HCT116 (cell line): ENCODE data around the gene GPANK1. TPM values are rescaled to one million over a fixed set of nuclear protein-coding genes. Genes with fewer than 3 reads are reported as not detected.

ENCODE experiments used
- ATAC-seq: fragments of 200-7000 bp; cut with Tn5 transposase; 2 replicates; pipeline ENCODE4 v1.9.1; 2020; ENCODE audit warnings: mild to moderate bottlenecking, moderate library complexity
- BruUV-seq: library from RNA; stranded (reverse); fragments of 400-500 nt; replicated peaks from 2 replicates; lab custom pipeline; 2021; lab: Mats Ljungman, UMichigan
- CTCF ChIA-PET: fragments of 300-600 bp; sonication (Branson Sonifier 250); formaldehyde crosslinking; loops from one replicate; lab custom pipeline; 2021; ENCODE audit warnings: antibody characterized with exemption; lab: Charles Lee
- POLR2A ChIA-PET: fragments of 300-600, 350-600 bp; sonication (Branson Sonifier 250); formaldehyde crosslinking; loops from one replicate; lab custom pipeline; 2021; ENCODE audit warnings: antibody characterized with exemption; lab: Charles Lee
- RAD21 ChIA-PET, 2 experiments: fragments of 300-600 bp; sonication (Branson Sonifier 250); formaldehyde crosslinking; loops; one replicate each; lab custom pipeline; 2023; ENCODE audit warnings: low total read pairs in 2 of 2; ENCODE audit not compliant: uncharacterized antibody in 2 of 2, unreplicated experiment in 2 of 2, low non-redundant PET in 1 of 2; lab: Charles Lee
- DNase-seq: peaks from one replicate; pipeline ENCODE4 v3.0.0-alpha.2; 2010; ENCODE audit warnings: low read depth, low spot score
- H2AFZ ChIP-seq: fragments of 200-600 bp; shearing (Covaris generic), sonication (generic); 2 replicates; pipeline ENCODE4 v1.6.1; 2017; ENCODE audit warnings: low read depth, mixed run types, mixed read lengths, antibody characterized with exemption, low read length; ENCODE audit not compliant: poor library complexity, severe bottlenecking
- H3K27ac ChIP-seq: 2 replicates; pipeline ENCODE4 v1.5.1; 2012; ENCODE audit warnings: low read depth, low read length
- H3K27me3 ChIP-seq: fragments of 200-600 bp; sonication (generic); 2 replicates; pipeline ENCODE4 v1.6.1; 2016; ENCODE audit warnings: mixed run types, low read length, mixed read lengths; ENCODE audit not compliant: insufficient read depth
- H3K36me3 ChIP-seq, 2 experiments: fragments of 200-500 bp in 1 of 2; fragments of 200-600 bp in 1 of 2; sonication (Bioruptor generic) in 1 of 2; sonication (generic) in 1 of 2; 2 replicates each; pipeline versions ENCODE4 v1.5.1 to v1.6.1; 2014 to 2016; ENCODE audit warnings: low read length in 2 of 2, inconsistent platforms in 1 of 2, mixed read lengths in 1 of 2, mixed run types in 1 of 2; ENCODE audit not compliant: insufficient read depth in 2 of 2, control insufficient read depth in 1 of 2
- H3K4me1 ChIP-seq, 2 experiments: fragments of 200-600 bp in 1 of 2; sonication (generic) in 1 of 2; 2 replicates each; pipeline versions ENCODE4 v1.5.1 to v1.6.1; 2012 to 2017; ENCODE audit warnings: low read length in 2 of 2, inconsistent platforms in 1 of 2, mild to moderate bottlenecking in 1 of 2, mixed read lengths in 1 of 2, mixed run types in 1 of 2, moderate library complexity in 1 of 2; ENCODE audit not compliant: insufficient read depth in 2 of 2, control insufficient read depth in 1 of 2
- H3K4me2 ChIP-seq: fragments of 200-600 bp; sonication (generic); 2 replicates; pipeline ENCODE4 v1.6.1; 2017; ENCODE audit warnings: mixed run types, low read length, mixed read lengths
- H3K4me3 ChIP-seq, 2 experiments: fragments of 200-600 bp in 1 of 2; sonication (generic) in 1 of 2; replicated peaks in 1 of 2; 2 replicates each; pipeline ENCODE4 v1.5.1; 2011 to 2016; ENCODE audit warnings: low read length in 2 of 2, control low read depth in 1 of 2, low read depth in 1 of 2, mild to moderate bottlenecking in 1 of 2, mixed read lengths in 1 of 2, mixed run types in 1 of 2
- H3K79me2 ChIP-seq: fragments of 200-600 bp; sonication (generic); 2 replicates; pipeline ENCODE4 v1.6.1; 2017; ENCODE audit warnings: mild to moderate bottlenecking, mixed run types, low read length, moderate library complexity, mixed read lengths; ENCODE audit not compliant: insufficient read depth
- H3K9ac ChIP-seq: fragments of 200-600 bp; sonication (generic); 2 replicates; pipeline ENCODE4 v1.6.1; 2016; ENCODE audit warnings: low read length, mixed read lengths
- H3K9me2 ChIP-seq: fragments of 200-600 bp; sonication (generic), shearing (Covaris generic); 2 replicates; pipeline ENCODE4 v1.6.1; 2017; ENCODE audit warnings: mixed run types, mild to moderate bottlenecking, moderate library complexity; ENCODE audit not compliant: insufficient read depth
- H3K9me3 ChIP-seq, 2 experiments: fragments of 200-500 bp in 1 of 2; fragments of 200-600 bp in 1 of 2; sonication (Bioruptor generic) in 1 of 2; sonication (generic) in 1 of 2; 2 replicates each; pipeline ENCODE4 v1.6.1; 2014 to 2017; ENCODE audit warnings: low read length in 2 of 2, mixed read lengths in 2 of 2, inconsistent platforms in 1 of 2, low read depth in 1 of 2, mild to moderate bottlenecking in 1 of 2, mixed run types in 1 of 2, moderate library complexity in 1 of 2; ENCODE audit not compliant: control insufficient read depth in 1 of 2, insufficient read depth in 1 of 2
- H4K20me1 ChIP-seq: fragments of 200-600 bp; sonication (generic), shearing (Covaris generic); 2 replicates; pipeline ENCODE4 v1.6.1; 2017; ENCODE audit warnings: mixed run types, mild to moderate bottlenecking, moderate library complexity; ENCODE audit not compliant: insufficient read depth
- CBX3 ChIP-seq: IDR thresholded peaks from 2 replicates; pipeline ENCODE4 v1.6.1; 2012; ENCODE audit warnings: low read depth
- CEBPB ChIP-seq: IDR thresholded peaks from 2 replicates; pipeline ENCODE4 v1.6.1; 2012; ENCODE audit warnings: low read depth
- EGR1 ChIP-seq: IDR thresholded peaks from 2 replicates; pipeline ENCODE4 v1.6.1; 2012; ENCODE audit warnings: low read depth
- ELF1 ChIP-seq: IDR thresholded peaks from 2 replicates; pipeline ENCODE4 v1.6.1; 2012; ENCODE audit warnings: low read depth, borderline replicate concordance
- EZH2 ChIP-seq: fragments of 200-600 bp; sonication (generic); IDR thresholded peaks from 2 replicates; pipeline ENCODE4 v1.6.1; 2017; ENCODE audit warnings: antibody characterized with exemption, mixed run types
- FOSL1 ChIP-seq: IDR thresholded peaks from 2 replicates; pipeline ENCODE4 v1.6.1; 2012; ENCODE audit warnings: low read depth
- POLR2AphosphoS5 ChIP-seq: IDR thresholded peaks from 2 replicates; pipeline ENCODE4 v1.6.1; 2011; ENCODE audit warnings: mild to moderate bottlenecking, low read depth, low read length, moderate library complexity
- RAD21 ChIP-seq: IDR thresholded peaks from 2 replicates; pipeline ENCODE4 v1.6.1; 2012; ENCODE audit warnings: low read depth, mild to moderate bottlenecking
- SIN3A ChIP-seq: IDR thresholded peaks from 2 replicates; pipeline ENCODE4 v1.6.1; 2012; ENCODE audit warnings: low read depth
- ZFX ChIP-seq: fragments of 450-650 bp; IDR thresholded peaks from 2 replicates; pipeline ENCODE4 v1.6.1; 2017
- intact Hi-C: fragments of 100-400 bp; cut with micrococcal nuclease; formaldehyde crosslinking; loops from 2 replicates; pipeline ENCODE4 v1.10.0; 2022
- total RNA-seq: library from RNA; stranded (reverse); gene quantifications from one replicate; pipeline ENCODE4 v1.2.1, GENCODE V29; 2021; ENCODE audit not compliant: unreplicated experiment
- TF ChIP-seq, protein P1 (sequence below): IDR thresholded peaks from 2 replicates; pipeline ENCODE4 v1.6.1; 2011; ENCODE audit warnings: mild to moderate bottlenecking, low read length, moderate library complexity; ENCODE audit not compliant: insufficient replicate concordance; ENCODE audit errors: extremely low read depth
- TF ChIP-seq, protein P2 (sequence below), 3 experiments: fragments of 200-600 bp in 1 of 3; sonication (generic) in 1 of 3; IDR thresholded peaks in 2 of 3; conservative IDR thresholded peaks in 1 of 3; 2 replicates each; pipeline ENCODE4 v1.5.1; 2012 to 2017; ENCODE audit warnings: low read depth in 2 of 3, low read length in 2 of 3, antibody characterized with exemption in 1 of 3, borderline replicate concordance in 1 of 3, control low read depth in 1 of 3, mild to moderate bottlenecking in 1 of 3, mixed read lengths in 1 of 3, mixed run types in 1 of 3, moderate library complexity in 1 of 3; ENCODE audit not compliant: insufficient read depth in 1 of 3
- TF ChIP-seq, protein P3 (sequence below): IDR thresholded peaks from 2 replicates; pipeline ENCODE4 v1.6.1; 2012; ENCODE audit warnings: low read depth

GPANK1 gene
- total RNA-seq, 1 experiment from 2014 or later = 14.8 TPM

GRCh38 chr6:31697555-31697954, 32.8 kb upstream of the GPANK1 start:
- no peak overlapping the region for H3K4me2 ChIP-seq
- DNase-seq = no peak
- no peaks in the 10 kb centered on the region for H3K9me3 ChIP-seq
- TF ChIP-seq CEBPB (no peak), ZFX (no peak)
- H3K9me2 ChIP-seq = no peaks in the 10 kb centered on the region
- peaks cover 0 to 14% of the 10 kb centered on the region in 2 experiments; a peak in 2 of 4 replicates for H3K36me3 ChIP-seq
- H3K79me2 ChIP-seq = peaks cover 11% of the 10 kb centered on the region
- H3K27me3 ChIP-seq = no peaks in the 10 kb centered on the region
- no peak overlapping the region for H3K4me3 ChIP-seq
- no peak overlapping the region for H3K27ac ChIP-seq
- ATAC-seq = no peak
- H3K9ac ChIP-seq = no peak overlapping the region
- intact Hi-C loops = no loop called here
- ChIA-PET RAD21 (no interaction called here), CTCF (no interaction called here), POLR2A (no interaction called here)
- no peak overlapping the region for H2AFZ ChIP-seq
- no TSS peak for BruUV-seq
- no peaks in the 10 kb centered on the region for H4K20me1 ChIP-seq
- H3K4me1 ChIP-seq = peaks cover 4 to 8% of the 10 kb centered on the region in 2 experiments; a peak in 2 of 4 replicates

DNA sequence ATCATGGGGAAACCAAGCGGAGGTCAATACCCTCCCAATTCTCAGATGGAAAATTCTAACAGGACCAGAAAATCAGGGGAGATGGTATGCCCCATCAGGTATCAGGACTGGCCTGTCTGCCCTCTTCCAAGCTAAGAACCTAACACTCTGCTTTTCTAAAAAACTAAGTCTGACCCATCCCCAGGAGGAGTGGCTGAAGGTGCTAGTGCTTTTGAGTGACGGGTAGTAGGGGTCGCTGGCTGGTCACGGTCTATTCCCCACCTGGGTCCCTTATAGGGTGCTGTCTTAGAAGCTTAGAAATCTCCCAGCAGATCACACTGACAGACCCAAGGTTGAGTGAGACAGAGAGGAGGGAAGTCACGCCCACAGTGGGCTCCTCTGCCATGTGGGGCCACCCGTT, 28.7 kb upstream of the GPANK1 start:
- Histone ChIP-seq H3K9ac (no peak overlapping the region), H3K27me3 (no peaks in the 10 kb centered on the region), H3K9me3 (no peaks in the 10 kb centered on the region), H4K20me1 (no peaks in the 10 kb centered on the region), H3K4me1 (peaks cover 11 to 16% of the 10 kb centered on the region in 2 experiments), H2AFZ (no peak overlapping the region), H3K36me3 (peaks cover 16 to 17% of the 10 kb centered on the region in 2 experiments; a peak in 3 of 4 replicates), H3K4me2 (no peak overlapping the region), H3K4me3 (no peak overlapping the region), H3K27ac (no peak overlapping the region), H3K79me2 (no peaks in the 10 kb centered on the region), H3K9me2 (no peaks in the 10 kb centered on the region)
- ChIA-PET POLR2A (no interaction called here), RAD21 (no interaction called here), CTCF (interaction anchor here (0.7 kb wide), 1 partner anchor 76 kb away, joined by 3 read pairs; no protein-coding TSS in a partner anchor)
- intact Hi-C loops = no loop called here
- ATAC-seq = no peak
- BruUV-seq = no TSS peak
- no peak for DNase-seq
- no peak for TF ChIP-seq FOSL1
- no peak for TF ChIP-seq CBX3
- no peak for TF ChIP-seq POLR2AphosphoS5
- no peak for TF ChIP-seq EZH2
- no peak for TF ChIP-seq EGR1
- no peak for TF ChIP-seq ELF1
- TF ChIP-seq, protein P1, sequence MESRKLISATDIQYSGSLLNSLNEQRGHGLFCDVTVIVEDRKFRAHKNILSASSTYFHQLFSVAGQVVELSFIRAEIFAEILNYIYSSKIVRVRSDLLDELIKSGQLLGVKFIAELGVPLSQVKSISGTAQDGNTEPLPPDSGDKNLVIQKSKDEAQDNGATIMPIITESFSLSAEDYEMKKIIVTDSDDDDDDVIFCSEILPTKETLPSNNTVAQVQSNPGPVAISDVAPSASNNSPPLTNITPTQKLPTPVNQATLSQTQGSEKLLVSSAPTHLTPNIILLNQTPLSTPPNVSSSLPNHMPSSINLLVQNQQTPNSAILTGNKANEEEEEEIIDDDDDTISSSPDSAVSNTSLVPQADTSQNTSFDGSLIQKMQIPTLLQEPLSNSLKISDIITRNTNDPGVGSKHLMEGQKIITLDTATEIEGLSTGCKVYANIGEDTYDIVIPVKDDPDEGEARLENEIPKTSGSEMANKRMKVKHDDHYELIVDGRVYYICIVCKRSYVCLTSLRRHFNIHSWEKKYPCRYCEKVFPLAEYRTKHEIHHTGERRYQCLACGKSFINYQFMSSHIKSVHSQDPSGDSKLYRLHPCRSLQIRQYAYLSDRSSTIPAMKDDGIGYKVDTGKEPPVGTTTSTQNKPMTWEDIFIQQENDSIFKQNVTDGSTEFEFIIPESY = no peak
- TF ChIP-seq, protein P2, sequence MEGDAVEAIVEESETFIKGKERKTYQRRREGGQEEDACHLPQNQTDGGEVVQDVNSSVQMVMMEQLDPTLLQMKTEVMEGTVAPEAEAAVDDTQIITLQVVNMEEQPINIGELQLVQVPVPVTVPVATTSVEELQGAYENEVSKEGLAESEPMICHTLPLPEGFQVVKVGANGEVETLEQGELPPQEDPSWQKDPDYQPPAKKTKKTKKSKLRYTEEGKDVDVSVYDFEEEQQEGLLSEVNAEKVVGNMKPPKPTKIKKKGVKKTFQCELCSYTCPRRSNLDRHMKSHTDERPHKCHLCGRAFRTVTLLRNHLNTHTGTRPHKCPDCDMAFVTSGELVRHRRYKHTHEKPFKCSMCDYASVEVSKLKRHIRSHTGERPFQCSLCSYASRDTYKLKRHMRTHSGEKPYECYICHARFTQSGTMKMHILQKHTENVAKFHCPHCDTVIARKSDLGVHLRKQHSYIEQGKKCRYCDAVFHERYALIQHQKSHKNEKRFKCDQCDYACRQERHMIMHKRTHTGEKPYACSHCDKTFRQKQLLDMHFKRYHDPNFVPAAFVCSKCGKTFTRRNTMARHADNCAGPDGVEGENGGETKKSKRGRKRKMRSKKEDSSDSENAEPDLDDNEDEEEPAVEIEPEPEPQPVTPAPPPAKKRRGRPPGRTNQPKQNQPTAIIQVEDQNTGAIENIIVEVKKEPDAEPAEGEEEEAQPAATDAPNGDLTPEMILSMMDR (IDR thresholded peaks at IDR 0.05 in 2 of 3, conservative IDR thresholded peaks at IDR 0.05 in 1 of 3; ENCODE audit: borderline replicate concordance in 1 of 3, insufficient read depth in 1 of 3, low read depth in 2 of 3, low read length in 2 of 3) = no peak
- no peak for TF ChIP-seq SIN3A
- TF ChIP-seq CEBPB = no peak
- TF ChIP-seq RAD21 = no peak
- TF ChIP-seq, protein P3, sequence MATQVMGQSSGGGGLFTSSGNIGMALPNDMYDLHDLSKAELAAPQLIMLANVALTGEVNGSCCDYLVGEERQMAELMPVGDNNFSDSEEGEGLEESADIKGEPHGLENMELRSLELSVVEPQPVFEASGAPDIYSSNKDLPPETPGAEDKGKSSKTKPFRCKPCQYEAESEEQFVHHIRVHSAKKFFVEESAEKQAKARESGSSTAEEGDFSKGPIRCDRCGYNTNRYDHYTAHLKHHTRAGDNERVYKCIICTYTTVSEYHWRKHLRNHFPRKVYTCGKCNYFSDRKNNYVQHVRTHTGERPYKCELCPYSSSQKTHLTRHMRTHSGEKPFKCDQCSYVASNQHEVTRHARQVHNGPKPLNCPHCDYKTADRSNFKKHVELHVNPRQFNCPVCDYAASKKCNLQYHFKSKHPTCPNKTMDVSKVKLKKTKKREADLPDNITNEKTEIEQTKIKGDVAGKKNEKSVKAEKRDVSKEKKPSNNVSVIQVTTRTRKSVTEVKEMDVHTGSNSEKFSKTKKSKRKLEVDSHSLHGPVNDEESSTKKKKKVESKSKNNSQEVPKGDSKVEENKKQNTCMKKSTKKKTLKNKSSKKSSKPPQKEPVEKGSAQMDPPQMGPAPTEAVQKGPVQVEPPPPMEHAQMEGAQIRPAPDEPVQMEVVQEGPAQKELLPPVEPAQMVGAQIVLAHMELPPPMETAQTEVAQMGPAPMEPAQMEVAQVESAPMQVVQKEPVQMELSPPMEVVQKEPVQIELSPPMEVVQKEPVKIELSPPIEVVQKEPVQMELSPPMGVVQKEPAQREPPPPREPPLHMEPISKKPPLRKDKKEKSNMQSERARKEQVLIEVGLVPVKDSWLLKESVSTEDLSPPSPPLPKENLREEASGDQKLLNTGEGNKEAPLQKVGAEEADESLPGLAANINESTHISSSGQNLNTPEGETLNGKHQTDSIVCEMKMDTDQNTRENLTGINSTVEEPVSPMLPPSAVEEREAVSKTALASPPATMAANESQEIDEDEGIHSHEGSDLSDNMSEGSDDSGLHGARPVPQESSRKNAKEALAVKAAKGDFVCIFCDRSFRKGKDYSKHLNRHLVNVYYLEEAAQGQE = no peak
